NT2/D1 (cell line): ENCODE results near the gene GTF2IRD2.
"Not testable (repeated sequence)": the region's sequence is repeated elsewhere in the genome, so short reads cannot be mapped to it uniquely, and the experiment has no call there.

Experiments used
- SUZ12 ChIP-seq: IDR thresholded peaks from 2 replicates; pipeline ENCODE4 v1.6.1; 2011; ENCODE audit not compliant: insufficient read length, insufficient read depth; ENCODE audit errors: extremely low read depth
- YY1 ChIP-seq: IDR thresholded peaks from 2 replicates; pipeline ENCODE4 v1.6.1; 2011; ENCODE audit not compliant: insufficient read length, insufficient read depth
- ZNF274 ChIP-seq: IDR thresholded peaks from 2 replicates; pipeline ENCODE4 v1.6.1; 2011; ENCODE audit warnings: mild to moderate bottlenecking, low read depth, low read length

DNA sequence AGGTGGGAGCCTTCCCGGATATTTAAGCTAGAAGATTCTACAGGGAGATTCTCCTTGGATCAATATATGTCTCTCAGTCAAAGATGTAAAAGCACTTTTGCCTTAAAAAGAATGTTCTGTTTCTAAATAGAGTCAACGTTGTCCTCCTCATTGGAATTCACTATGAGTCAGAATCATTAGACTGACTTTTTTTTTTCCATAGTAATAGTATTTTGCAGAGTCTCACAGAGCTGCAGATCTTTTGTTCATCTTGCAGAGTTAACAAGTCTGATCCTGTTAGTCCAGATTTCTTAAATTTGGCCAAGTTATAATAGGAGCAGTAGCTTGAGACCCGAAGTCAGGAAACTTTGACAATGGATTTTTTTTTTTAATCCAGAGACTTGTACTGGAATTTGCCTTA, 92.4 kb downstream of the GTF2IRD2 start:
- TF ChIP-seq YY1, ZNF274, SUZ12: not testable (repeated sequence)
